SKM-1 (cell line): Measurements from ENCODE around the gene RPH3AL.

Experiments used
- DNase-seq: peaks from one replicate; lab custom pipeline; 2025; ENCODE audit not compliant: unreplicated experiment; lab: John Stamatoyannopoulos, UW

RPH3AL gene

DNA sequence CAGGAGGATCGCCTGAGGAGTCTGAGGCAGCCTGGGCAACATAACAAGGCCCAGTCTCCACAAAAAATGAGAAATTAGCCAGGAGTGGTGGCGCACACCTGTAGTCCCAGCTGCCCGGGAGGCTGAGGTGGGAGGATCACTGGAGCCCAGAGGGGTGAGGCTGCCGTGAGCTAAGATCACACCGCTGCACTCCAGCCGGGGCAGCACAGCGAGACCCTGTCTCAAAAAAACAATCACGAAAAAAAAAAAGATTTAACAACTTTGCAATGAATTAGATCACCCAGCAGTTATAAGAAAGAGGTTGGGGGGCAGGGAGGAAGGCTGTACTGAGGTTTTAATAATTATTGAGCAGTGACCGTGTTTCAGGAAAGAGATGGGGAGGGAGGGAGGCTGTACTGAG is 49.4 kb downstream of the RPH3AL start:
- DNase-seq = no peak

DNA sequence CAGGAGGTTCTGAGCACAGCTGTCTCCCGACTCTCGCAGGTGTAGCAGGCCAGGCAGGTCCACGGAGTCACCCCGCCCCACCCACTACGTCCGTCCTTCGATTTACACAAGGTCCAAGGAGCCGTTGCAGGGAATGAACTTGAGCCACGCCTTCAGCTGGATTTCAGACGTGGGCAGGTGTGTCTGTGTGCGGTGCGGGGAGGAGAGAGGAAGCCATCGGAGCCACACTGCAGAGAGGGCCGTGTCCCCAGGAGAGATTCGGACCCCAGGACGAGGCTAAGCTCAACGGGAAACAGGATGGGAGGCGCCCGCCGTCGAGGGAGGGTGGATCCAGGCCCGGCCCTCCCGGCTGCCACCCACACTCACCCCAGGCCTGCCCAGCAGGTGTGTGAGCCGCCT is 50.3 kb downstream of the RPH3AL start:
- no peak for DNase-seq

DNA sequence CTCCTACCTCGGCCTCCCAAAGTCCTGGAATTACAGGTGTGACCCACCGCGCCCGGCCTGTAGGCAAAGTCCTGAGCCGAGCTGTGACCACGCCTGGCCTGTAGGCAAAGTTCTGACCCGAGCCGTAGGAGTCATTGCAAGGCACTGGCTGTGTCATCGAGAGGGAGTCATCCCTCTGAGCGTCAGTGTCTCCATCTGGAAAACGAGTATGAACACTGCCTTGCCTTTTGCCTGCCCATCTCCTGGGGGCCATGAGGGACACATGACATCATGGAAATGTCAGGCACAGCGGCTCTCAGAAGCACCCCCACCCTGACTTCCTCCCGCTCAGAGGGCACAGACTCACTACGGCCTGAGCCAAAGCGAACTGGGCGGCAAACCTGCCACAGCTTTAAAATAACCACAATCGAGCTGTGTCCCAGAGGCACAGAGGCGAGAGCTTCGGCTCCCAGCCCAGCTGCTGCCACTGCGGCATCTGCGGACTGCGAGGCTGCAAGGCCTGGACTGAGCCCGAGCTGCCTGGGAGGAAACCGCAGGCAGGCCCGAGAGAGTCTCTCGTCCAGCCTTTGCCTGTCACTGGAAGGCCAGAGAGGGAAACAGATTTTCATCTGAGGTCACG is 50.8 kb downstream of the RPH3AL start:
- no peak for DNase-seq

DNA sequence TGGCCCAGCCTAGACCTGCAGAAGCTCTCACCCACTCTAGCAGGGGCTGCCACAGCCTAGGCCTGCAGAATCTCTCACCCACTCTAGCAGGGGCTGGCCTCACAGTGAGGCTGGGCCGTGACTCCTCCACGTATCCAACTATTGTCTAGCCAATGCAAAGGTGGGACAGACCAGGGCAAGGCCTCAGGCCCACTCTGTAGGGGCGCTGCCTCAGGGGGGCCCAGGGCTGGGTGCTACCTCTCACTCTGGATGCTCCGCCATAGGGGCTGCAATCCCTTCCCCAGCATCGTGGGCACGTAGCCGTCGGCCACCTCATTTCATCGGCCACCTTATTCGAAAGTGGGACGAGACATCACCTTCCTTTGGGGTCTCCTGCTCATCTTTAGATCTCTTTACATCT is 51.7 kb downstream of the RPH3AL start:
- no peak for DNase-seq

DNA sequence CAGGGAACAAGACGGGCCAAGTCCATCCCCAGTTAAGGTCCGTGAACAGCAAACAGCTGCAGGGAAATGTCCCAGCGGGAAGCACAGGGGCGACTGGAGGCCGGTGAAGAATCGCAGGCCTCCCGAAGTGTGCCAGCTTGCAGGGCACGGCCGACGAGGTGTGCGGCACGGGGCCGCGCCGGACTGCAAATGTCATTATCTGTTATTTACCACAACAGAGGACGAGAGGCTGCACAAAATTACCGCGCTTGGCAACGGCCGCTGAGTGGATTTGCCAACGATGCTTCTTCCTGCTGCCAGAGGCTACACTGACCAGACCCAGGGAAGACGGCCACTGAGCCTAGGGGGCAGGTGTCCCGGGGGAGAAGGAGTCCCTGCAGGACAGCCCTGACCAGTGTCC is 53.1 kb downstream of the RPH3AL start:
- no peak for DNase-seq

DNA sequence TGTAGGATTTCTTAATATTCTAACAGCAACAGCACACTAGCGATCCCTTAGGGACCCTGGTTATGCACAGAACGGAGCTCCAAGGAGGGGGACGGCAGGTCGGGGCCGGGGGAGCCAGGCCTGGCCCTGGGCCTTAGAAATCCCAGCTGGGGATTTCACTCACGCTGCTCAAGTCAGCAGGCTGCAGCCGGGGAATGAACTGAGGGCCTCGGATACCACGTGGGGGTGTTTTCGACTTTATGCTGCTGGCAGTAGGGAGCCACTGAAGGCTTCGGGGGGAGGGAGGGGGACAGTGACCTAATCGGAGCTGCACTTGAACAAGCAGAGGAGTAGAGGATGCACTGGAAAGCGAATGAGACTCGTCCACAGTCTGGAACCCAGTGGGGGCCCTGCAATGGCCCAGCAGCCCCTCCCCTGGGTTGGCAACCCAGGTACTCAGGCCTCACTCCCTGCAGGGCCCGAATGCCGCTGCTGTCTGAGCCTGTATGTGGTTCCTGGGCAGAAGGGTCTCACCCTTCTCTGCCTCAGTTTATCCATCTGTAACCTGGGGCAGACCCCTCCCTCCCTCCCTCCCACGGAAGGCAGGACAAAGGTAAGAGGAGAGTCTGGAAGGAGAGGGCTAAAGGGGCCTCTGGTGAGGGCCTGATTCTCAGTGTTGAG is 53.7 kb downstream of the RPH3AL start:
- DNase-seq = no peak

DNA sequence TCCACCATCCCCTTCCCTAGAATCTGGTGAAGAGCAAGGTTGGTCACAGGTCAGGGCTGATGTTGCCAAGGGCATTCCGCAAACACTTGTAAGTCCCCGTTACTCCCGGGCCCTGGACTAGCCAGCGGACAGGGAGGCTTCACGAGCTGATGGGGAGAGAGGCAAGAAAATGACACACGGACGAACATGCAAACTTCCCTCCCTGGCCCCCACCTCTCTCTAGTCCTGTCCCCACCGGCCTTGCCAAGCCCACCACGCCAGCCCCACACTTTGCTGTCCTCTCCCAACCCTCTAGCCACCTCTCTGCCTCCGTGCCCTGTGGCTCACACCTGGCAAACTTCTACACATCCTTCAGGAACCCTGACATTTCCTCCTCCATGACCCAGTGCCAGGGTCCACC is 54.8 kb downstream of the RPH3AL start:
- no peak for DNase-seq

DNA sequence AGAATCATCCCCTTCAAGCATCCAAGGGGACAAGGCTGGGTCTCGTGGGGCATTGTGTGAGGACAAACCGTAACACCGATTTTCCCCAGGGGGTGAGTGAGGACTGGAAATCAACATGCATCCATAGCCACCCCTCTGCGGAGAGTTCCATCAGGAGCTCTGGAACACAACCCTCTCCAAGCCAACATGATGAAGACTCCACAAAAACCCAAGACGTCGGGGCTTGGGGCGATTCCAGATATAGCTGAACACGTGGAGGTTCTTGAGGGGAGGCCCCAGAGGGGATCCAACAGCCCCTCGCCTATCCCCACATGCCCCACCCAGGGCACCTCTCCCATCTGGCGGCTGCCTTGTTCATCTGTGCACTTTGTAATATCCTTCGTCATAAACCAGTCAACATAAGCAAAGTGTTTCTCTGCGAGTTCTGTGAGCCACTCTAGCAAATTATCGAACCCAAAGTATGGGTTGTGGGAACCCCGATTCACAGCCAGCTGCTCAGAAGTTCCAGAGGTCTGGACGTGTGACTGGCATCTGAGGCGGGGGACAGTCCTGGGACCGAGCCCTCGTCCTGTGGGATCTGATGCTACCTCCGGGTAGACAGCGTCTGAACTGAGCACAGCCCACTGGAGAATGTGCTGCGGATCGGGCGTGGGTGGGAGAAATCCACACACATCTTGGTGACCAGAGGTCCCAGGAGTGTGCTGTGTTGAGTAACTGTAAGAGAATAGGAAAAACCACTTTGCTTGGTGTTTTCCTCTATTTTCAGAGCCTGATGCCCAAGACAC is 55.5 kb downstream of the RPH3AL start:
- DNase-seq = no peak

DNA sequence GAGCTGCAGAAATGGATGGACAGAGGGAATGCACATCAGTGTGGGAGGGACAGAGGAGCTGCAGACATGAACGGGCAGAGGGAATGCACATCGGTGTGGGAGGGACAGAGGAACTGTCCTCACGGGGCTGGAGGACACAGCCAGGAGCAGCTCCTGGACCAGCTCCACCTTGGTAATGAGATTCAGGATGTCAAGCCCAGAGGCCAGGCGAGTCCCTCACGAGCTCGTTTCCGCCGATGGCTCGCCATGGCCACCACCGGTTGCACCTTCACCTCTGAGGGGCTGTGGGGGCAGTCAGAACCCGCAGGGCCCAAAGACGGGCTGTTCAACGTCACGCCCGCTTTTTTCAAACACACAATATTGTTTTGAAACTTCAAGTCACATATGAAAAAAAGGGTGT is 56.2 kb downstream of the RPH3AL start:
- no peak for DNase-seq

DNA sequence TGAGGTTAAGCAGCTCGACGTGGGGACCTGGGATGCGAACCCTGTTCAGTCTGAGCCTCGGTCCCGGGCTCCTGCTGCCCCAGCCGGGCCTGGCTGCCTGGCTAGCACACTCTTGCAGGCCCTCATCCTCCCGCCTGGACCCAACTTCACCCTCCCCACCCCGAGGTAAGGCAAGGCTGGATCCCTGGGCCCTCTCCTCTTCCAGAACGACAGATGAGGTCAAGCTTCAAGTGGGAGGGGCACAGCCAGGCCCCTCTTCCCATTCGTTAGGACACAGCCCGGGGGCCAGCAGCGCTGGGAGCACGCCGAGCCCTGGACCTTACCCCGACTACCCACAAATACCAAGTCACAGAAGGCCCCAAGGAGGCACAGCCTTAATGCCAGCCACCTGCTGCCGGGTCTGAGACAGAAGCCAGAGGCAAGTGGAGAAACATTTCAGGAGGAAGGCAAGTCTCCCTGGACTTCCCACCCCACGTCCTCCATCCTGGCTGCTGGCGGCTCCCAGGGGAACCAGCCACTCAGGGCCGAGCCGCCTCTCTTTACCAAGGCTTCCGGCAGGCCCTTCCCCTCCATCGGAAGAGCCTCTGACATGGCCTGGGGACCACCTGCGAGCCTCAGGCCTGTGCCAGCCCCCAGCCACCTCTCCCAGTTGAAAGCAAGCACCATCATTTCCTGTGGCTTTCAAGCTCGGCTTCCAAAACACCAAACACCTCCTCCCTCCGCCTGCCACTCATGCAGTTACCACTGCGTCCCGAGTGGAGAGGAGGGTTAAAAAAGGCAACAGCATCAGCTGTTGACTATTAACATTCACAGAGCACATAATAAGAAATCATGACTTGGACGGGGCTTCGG is 59.9 kb downstream of the RPH3AL start:
- DNase-seq = no peak

DNA sequence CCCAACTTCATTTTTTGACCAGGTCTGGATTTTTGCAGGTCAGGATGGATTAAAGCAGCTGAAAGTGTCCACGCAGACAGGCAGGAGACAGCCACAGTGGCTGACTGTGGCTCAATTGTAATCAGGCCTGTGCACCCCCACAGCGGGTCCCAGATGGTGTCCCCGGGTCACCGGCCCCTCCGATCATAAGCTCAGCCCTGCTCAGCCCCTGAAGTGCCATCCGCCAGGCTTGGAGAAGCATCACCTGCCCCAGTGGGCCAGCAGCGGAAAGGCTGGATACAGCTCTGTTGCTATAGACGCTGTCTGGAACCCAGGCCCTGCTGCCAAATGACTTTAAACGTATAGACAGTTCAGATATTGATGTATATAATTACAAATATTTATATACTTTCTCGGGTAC is 60.6 kb downstream of the RPH3AL start:
- no peak for DNase-seq

DNA sequence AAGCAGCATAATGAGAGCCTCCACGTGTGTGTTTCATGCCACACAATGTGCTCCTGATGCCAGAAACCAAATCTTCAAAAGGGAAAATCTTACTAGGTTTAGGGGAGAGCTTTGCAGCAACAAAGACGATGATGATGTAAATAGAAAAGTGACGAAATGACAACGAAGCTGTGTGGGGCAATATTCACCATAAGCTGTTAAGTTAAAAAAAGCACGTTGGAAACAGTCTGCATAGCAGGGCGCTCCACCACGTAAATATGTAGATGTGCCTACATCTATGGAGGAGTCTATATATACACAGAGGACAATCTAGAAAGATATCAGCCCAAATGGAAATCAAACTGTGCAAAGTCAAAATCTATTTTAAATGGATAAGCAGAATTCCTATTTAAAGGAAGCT is 61.0 kb downstream of the RPH3AL start:
- DNase-seq = no peak

DNA sequence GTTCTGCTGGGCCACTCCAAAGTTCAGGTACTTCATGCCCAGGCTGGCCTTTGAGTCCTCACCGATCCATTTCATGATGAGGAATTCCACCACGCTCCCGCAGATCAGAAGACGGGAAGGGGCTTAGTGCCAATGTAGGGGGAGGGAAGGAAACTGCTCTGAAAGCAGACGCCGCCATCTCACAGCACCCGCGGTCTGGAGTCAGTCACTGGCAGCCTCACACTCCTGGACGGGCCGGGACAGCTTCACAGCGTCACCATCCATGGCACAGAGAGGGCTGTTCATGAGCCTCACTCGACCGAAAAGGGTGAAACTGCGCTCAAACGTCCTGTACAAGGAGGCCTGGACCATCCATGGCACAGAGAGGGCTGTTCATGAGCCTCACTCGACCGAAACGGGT is 62.0 kb downstream of the RPH3AL start:
- no peak for DNase-seq

DNA sequence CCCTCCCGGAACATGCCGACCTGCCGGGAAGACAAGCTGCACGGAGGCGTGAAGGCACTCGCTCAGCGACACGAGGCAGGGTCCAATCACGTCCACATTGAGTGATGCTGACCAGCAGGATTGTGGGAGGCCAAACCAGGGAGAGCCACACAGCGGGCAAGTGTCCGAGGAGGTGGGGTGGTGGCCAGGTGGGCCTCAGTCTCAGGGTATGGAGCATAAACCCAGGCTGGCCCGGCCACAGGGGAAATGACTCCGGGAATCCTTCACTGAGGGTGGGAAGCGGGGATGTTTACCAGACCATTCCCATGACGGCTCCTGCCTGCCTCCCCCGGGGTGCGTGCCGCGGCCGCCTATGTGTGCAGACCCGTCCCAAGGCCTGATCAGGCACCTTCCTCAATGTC is 62.5 kb downstream of the RPH3AL start:
- no peak for DNase-seq

DNA sequence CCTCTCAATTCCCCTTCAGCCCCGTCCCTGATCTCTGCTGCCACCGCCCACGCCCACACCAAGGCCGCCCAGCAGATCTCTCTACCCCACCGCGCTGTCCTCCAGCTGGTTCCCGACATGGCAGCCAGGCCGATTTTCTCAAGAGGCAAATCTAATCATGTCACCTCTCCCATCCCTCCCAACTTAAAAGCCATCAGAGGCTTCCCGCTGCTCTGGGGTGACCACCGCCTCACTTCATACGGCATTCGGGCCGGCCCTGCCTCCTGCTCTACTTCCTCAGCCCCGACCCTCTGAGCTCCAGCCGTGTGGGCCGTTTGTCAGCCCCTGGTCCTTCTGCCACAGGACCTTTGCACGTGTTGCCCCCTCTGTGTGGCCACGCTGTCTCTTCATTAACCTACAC is 63.2 kb downstream of the RPH3AL start:
- DNase-seq = no peak

DNA sequence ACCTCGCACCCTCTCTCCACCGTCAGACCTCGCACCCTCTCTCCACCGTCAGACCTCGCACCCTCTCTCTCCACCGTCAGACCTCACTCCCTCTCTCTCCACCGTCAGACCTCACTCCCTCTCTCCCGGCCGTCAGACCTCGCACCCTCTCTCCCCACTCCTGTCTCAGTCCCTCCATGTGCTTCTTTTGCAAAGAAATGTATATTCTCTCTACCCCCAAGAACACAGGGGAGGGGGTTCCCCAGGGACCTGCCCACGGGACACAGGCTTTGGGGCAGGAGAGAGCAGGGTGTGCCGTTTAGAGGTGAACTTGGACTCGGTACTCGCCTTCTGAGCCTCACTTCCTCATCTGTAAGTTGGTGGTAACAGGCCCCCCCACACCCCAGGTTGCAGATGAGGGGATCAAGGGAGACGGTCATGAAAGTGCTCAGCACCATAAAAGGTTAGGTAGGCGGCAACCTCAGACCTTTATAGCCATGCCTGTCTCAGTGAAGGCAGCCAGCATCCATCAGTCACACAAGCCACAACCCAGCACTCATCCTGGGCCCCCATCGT is 63.7 kb downstream of the RPH3AL start:
- DNase-seq = no peak

DNA sequence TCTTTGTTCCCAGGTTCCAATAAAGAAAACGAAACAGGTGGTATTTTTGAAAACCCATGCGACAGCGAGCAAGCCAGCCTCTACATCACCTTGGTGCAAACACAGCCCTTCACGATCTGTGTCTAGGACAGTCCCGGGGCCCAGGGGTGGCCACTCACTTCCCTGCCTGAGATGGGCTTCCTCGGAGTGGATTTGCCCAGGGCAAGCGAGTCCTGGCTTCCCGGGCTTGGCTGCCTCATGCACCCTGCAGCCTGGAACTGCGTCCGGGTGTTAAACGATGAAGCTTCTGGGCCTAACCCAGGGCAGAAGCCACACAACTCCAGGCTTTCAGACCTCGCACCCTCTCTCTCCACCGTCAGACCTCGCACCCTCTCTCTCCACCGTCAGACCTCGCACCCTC is 66.0 kb downstream of the RPH3AL start:
- DNase-seq = no peak

DNA sequence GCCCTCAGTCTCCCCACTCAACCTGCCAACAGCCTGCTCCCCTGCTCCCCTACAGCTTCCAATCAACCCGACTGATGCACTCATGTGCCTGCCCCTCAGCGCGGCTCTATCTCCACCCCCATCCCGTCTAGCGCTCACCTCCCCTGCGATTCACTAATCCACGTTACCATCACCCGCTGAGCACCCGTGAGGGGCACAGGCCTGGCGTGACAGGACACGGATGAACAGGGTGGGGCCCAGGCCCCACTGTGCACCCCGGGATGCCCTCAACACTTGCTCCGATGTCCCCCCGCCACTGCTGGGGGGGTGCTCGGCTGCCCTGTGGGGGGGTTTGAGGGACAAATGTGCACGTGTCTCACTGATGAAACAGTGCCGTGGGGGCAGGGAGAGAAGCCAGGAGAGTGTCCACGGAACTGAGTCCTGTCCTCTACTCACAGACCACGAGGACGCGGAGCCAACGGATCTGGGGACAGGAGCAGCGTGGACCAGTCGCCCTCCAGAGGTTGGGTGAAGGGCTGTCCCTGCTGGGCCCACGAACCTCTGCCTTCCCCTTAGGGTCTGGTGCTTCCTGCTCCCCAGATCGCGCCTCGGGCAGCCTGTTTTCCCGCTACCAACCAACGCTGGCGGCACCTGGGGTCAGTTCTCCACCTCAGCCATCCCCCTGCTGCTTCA is 66.7 kb downstream of the RPH3AL start:
- DNase-seq = no peak

DNA sequence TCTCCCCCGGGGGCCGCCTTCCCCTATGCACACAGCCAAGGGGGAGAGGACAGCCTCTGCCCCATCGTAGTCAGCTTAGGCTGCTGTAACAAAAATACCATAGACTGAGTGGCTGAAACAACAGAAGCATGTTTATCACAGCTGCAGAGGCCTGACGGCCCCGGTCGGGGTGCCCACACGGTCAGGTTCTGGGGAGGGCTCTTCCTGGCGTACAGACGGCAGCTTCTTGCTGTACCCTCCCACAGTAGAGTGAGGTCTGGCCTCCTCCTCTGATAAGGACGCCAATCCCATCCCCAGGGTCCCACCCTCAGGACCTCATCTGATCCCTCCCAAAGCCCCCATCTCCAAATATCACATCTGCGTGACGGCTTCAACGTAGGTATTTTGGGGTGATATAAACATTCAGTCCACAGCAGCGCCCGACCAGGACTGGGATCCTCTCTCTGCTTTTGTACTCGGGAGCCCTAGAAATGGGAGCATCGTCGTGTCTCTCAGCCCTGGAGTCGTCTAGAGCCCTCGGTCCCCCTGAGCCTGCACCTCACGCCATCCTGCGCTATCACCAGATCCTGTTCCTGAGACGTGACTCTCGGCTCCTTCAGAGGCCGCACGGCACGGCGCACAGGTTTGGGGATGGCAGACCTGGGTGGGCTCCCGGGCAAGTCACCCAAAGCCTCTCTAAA is 67.8 kb downstream of the RPH3AL start:
- no peak for DNase-seq
